ENCODE measurements around the gene CSF1R.

GRCh38 chr5:150068472-150068871 lies 17.9 kb downstream of the CSF1R start:
- TF ChIP-seq, protein P1, sequence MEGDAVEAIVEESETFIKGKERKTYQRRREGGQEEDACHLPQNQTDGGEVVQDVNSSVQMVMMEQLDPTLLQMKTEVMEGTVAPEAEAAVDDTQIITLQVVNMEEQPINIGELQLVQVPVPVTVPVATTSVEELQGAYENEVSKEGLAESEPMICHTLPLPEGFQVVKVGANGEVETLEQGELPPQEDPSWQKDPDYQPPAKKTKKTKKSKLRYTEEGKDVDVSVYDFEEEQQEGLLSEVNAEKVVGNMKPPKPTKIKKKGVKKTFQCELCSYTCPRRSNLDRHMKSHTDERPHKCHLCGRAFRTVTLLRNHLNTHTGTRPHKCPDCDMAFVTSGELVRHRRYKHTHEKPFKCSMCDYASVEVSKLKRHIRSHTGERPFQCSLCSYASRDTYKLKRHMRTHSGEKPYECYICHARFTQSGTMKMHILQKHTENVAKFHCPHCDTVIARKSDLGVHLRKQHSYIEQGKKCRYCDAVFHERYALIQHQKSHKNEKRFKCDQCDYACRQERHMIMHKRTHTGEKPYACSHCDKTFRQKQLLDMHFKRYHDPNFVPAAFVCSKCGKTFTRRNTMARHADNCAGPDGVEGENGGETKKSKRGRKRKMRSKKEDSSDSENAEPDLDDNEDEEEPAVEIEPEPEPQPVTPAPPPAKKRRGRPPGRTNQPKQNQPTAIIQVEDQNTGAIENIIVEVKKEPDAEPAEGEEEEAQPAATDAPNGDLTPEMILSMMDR (IDR thresholded peaks at IDR 0.05; ENCODE audit: control extremely low read depth in 1 of 3, insufficient read depth in 1 of 3, low read depth in 1 of 3, low read length in 3 of 3): no peak
- TF ChIP-seq SIN3A (conservative IDR thresholded peaks at IDR 0.05 in 1 of 2, IDR thresholded peaks at IDR 0.05 in 1 of 2; ENCODE audit: low read depth in 1 of 2, low read length in 2 of 2) (no peak), KDM5A (IDR thresholded peaks at IDR 0.05; ENCODE audit: low read length) (no peak), SP4 (IDR thresholded peaks at IDR 0.05; ENCODE audit: low read length) (no peak), GABPA (IDR thresholded peaks at IDR 0.05; ENCODE audit: borderline replicate concordance, insufficient read depth, low read length) (no peak), POLR2A (IDR thresholded peaks at IDR 0.05; ENCODE audit: control extremely low read depth in 1 of 2, low read depth in 2 of 2, low read length in 2 of 2) (no peak), EP300 (IDR thresholded peaks at IDR 0.05; ENCODE audit: borderline replicate concordance in 1 of 2, low read depth in 2 of 2, low read length in 2 of 2) (no peak)
